Spleen (tissue), 11 donors: ENCODE measurements around the gene CCDC88B. TPM values are rescaled to one million over a fixed set of nuclear protein-coding genes. Genes with fewer than 3 reads are reported as not detected.

ENCODE experiments used
- DNase-seq: peaks from one replicate; pipeline ENCODE4 v3.0.0-alpha.2; 2020
- H3K27ac ChIP-seq, 8 donors: fragments of 200-600 bp; sonication (generic) in 7 of 8; 1 replicate in 4 of 8; 2 replicates in 4 of 8; pipeline versions ENCODE4 v1.5.0 to v1.8.0; 2016 to 2021; ENCODE audit warnings: inconsistent platforms in 4 of 8, mild to moderate bottlenecking in 4 of 8, moderate library complexity in 1 of 8
- H3K27me3 ChIP-seq, 7 donors: fragments of 200-600 bp; sonication (generic) in 6 of 7; replicated peaks in 1 of 7; 1 replicate in 4 of 7; 2 replicates in 3 of 7; pipeline versions ENCODE4 v1.5.0 to v1.8.0; 2016 to 2021; ENCODE audit warnings: inconsistent platforms in 3 of 7, mild to moderate bottlenecking in 1 of 7
- H3K36me3 ChIP-seq, 6 donors: fragments of 200-600 bp; sonication (generic) in 5 of 6; 1 replicate in 4 of 6; 2 replicates in 2 of 6; pipeline versions ENCODE4 v1.5.0 to v1.8.0; 2016 to 2021; ENCODE audit warnings: inconsistent platforms in 2 of 6
- H3K4me1 ChIP-seq, 6 donors: fragments of 200-600 bp; sonication (generic) in 5 of 6; 1 replicate in 3 of 6; 2 replicates in 3 of 6; pipeline versions ENCODE4 v1.5.0 to v1.8.0; 2016 to 2021; ENCODE audit warnings: inconsistent platforms in 3 of 6
- H3K4me3 ChIP-seq, 8 donors: fragments of 200-600 bp; sonication (generic) in 7 of 8; 1 replicate in 4 of 8; 2 replicates in 4 of 8; pipeline versions ENCODE4 v1.5.0 to v1.8.0; 2016 to 2021; ENCODE audit warnings: inconsistent platforms in 4 of 8, mild to moderate bottlenecking in 4 of 8, moderate library complexity in 2 of 8
- H3K9me3 ChIP-seq, 8 donors: fragments of 200-600 bp; sonication (generic) in 7 of 8; 1 replicate in 4 of 8; 2 replicates in 4 of 8; pipeline versions ENCODE4 v1.5.0 to v1.8.0; 2016 to 2021; ENCODE audit warnings: inconsistent platforms in 4 of 8
- POLR2A ChIP-seq, 3 donors: fragments of 450-650 bp; IDR thresholded peaks; one replicate each; pipeline ENCODE4 v1.5.1; 2017; ENCODE audit warnings: antibody characterized with exemption in 3 of 3, mild to moderate bottlenecking in 1 of 3
- POLR2AphosphoS5 ChIP-seq, 3 donors: sonication (generic); formaldehyde crosslinking; IDR thresholded peaks; one replicate each; pipeline ENCODE4 v1.5.1; 2017; ENCODE audit warnings: antibody characterized with exemption in 3 of 3
- WGBS, 5 donors: extraction: QIAGEN DNeasy Blood & Tissue Kit in 3 of 5; methylation state at CpG; one replicate each; pipeline versions ENCODE4 v1.1.5 to v1.1.7; 2013 to 2018; 5-methylcytosine and 5-hydroxymethylcytosine counted together
- intact Hi-C: fragments of 100-400 bp; cut with DNase I; formaldehyde crosslinking; loops from one replicate; pipeline ENCODE4 v1.15.0; 2023; ENCODE audit warnings: low total_unique reads
- polyA plus RNA-seq, 3 donors: library from polyadenylated mRNA; stranded (reverse); fragments of 200-250 nt; gene quantifications; one replicate each; pipeline ENCODE4 v1.2.1, GENCODE V29; 2013
- total RNA-seq, 7 donors: library from RNA; depleted of rRNA in 3 of 7; stranded (reverse); fragments of >200 nt in 3 of 7; fragmentation: NEBNext Ultra II Directional in 4 of 7; extraction: Animal tissue kit (Norgen Biotek cat#: 25700) in 4 of 7; gene quantifications; one replicate each; pipeline versions ENCODE4 v1.1.0 to v1.2.1, GENCODE V29; 2016 to 2021
- TF ChIP-seq, protein P1 (sequence below), 11 experiments: fragments of 200-600 bp in 7 of 11; fragments of 450-650 bp in 4 of 11; sonication (generic) in 4 of 11; IDR thresholded peaks in 8 of 11; conservative IDR thresholded peaks in 3 of 11; 1 replicate in 7 of 11; 2 replicates in 4 of 11; pipeline versions ENCODE4 v1.4.0 to v1.8.0; 2016 to 2021; ENCODE audit warnings: antibody characterized with exemption in 11 of 11, inconsistent platforms in 4 of 11, mild to moderate bottlenecking in 1 of 11
- donor health status: healthy with polysubstance abuse.
- donor health status: DM: no; HTN: no; CAD: no; lungs with moderate emphysema.
- donor health status: DM: no; HTN: no; CAD: no.
- donor health status: Bipolar disorder and iron deficiency.
- donor health status: healthy.
- donor health status: DM: no; HTN: no; CAD: no.
- donor health status: DM: yes; HTN: yes; CAD: no.

Gene CCDC88B
- total and polyA plus RNA-seq, 10 donors = 64.3 to 638 (median 106) TPM

DNA sequence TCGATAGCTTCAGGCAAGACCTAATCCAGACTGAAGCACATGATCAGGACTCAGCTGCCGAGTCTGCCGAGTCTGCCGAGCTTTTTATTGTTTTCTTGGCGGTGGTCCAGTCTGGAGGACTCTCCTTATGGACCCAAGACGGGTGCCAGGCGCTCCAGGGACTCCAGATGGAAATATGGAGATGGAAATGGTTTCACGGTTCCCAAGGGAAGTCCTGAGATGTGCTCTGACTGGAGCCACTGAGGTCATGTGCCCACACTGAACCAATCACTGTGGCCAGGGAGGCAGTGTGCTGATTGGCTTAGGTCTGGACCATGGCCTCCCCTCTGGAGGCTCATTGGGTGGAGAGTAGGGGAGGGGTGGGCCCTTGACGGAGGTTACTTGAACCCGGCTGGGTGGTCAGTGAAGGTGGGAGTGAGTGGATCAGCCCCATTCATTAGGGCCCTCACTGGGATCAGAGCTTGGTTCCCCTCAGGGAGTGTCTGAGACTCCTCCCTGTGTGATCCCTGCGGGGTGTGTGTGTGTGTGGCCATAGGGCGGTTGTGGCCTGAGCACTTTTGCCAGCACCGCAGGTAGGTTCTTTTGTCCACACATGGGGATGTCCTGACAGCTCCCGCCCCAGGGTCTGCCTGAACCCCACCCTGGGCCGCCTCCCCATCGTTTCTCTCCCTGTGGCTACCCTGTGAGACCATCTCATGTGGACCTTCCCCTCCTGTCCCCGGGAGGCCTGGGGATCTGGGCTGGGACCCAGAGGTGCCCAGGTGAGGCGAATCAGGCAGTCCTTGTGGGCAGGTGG, 33.0 kb downstream of the CCDC88B start:
- H3K36me3 ChIP-seq = peaks cover 0 to 45% (median 32%) of the 10 kb centered on the region in 6 donors
- no peaks in the 10 kb centered on the region for H3K9me3 ChIP-seq
- intact Hi-C loops = no loop called here
- whole genome bisulfite sequencing, 5 donors = 69 to 79% (median 76%) methylated on average over 16 to 18 of the region's 18 CpGs
- H3K27me3 ChIP-seq = no peaks in the 10 kb centered on the region
- H3K4me3 ChIP-seq = no peak overlapping the region
- no peak overlapping the region for H3K27ac ChIP-seq
- H3K4me1 ChIP-seq = peaks cover 0 to 25% (median 11%) of the 10 kb centered on the region in 6 donors
- TF ChIP-seq, protein P1, sequence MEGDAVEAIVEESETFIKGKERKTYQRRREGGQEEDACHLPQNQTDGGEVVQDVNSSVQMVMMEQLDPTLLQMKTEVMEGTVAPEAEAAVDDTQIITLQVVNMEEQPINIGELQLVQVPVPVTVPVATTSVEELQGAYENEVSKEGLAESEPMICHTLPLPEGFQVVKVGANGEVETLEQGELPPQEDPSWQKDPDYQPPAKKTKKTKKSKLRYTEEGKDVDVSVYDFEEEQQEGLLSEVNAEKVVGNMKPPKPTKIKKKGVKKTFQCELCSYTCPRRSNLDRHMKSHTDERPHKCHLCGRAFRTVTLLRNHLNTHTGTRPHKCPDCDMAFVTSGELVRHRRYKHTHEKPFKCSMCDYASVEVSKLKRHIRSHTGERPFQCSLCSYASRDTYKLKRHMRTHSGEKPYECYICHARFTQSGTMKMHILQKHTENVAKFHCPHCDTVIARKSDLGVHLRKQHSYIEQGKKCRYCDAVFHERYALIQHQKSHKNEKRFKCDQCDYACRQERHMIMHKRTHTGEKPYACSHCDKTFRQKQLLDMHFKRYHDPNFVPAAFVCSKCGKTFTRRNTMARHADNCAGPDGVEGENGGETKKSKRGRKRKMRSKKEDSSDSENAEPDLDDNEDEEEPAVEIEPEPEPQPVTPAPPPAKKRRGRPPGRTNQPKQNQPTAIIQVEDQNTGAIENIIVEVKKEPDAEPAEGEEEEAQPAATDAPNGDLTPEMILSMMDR (IDR thresholded peaks at IDR 0.05 in 8 of 11, conservative IDR thresholded peaks at IDR 0.05 in 3 of 11) = no peak
- TF ChIP-seq POLR2AphosphoS5 (IDR thresholded peaks at IDR 0.05) = peak in 2 of 3 donors; percentile 31 to 43
- no peak for DNase-seq

DNA sequence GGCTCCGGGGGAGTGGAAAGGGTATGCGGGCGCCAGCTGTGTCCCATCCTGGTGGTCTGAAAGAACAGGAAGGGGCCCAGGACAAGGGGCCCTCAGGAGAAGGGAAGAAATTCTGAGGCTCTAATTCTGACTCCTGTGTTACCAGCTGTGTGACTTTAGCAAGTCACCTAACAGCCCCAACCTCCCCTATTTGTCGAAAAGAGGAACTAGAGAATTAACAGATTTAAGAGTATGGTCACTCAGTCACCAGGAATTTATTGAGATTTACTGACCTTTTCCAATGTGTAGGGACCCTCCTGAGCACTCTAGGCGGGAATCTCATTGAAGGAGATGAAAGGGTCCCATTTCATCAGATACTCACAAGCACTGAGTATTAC, 33.6 kb downstream of the CCDC88B start:
- 17 to 35% (median 29%) methylated on average over 5 of the region's 5 CpGs for WGBS, 5 donors

GRCh38 chr11:64376071-64376470, 36.1 kb downstream of the CCDC88B start:
- peaks cover 0 to 15% (median 5%) of the 10 kb centered on the region in 6 donors for H3K36me3 ChIP-seq
- 88 to 100% (median 94%) methylated on average over 7 of the region's 7 CpGs for WGBS, 5 donors

More for the DNA sequence above, 33.6 kb downstream of the CCDC88B start:
- Histone ChIP-seq H3K4me1 (peaks cover 0 to 31% (median 13%) of the 10 kb centered on the region in 6 donors), H3K27ac (no peak overlapping the region), H3K36me3 (peaks cover 0 to 40% (median 27%) of the 10 kb centered on the region in 6 donors), H3K27me3 (no peaks in the 10 kb centered on the region), H3K9me3 (no peaks in the 10 kb centered on the region), H3K4me3 (no peak overlapping the region)
- no peak for DNase-seq
- intact Hi-C loops = no loop called here
- TF ChIP-seq POLR2AphosphoS5 (IDR thresholded peaks at IDR 0.05) = no peak
- no peak for TF ChIP-seq POLR2A (IDR thresholded peaks at IDR 0.05)
- TF ChIP-seq, protein P1 (IDR thresholded peaks at IDR 0.05 in 8 of 11, conservative IDR thresholded peaks at IDR 0.05 in 3 of 11) = no peak

More at GRCh38 chr11:64376071-64376470, 36.1 kb downstream of the CCDC88B start:
- no peak overlapping the region for H3K27ac ChIP-seq
- H3K4me3 ChIP-seq = no peak overlapping the region
- intact Hi-C loops = no loop called here
- no peaks in the 10 kb centered on the region for H3K9me3 ChIP-seq
- no peak for DNase-seq
- peaks cover 0 to 27% (median 15%) of the 10 kb centered on the region in 6 donors for H3K4me1 ChIP-seq
- no peaks in the 10 kb centered on the region for H3K27me3 ChIP-seq
- no peak for TF ChIP-seq POLR2AphosphoS5 (IDR thresholded peaks at IDR 0.05)
- TF ChIP-seq, protein P1 (IDR thresholded peaks at IDR 0.05 in 8 of 11, conservative IDR thresholded peaks at IDR 0.05 in 3 of 11) = no peak
- TF ChIP-seq POLR2A (IDR thresholded peaks at IDR 0.05) = no peak
